GM18519 (cell line): ENCODE measurements around the gene RGS3.

Experiments
- ATAC-seq: cut with Tn5 transposase; IDR thresholded peaks from one replicate; pipeline ENCODE4 v1.9.1; 2021; ENCODE audit warnings: mild to moderate bottlenecking, moderate library complexity; ENCODE audit not compliant: unreplicated experiment, low FRiP score

Gene RGS3

DNA sequence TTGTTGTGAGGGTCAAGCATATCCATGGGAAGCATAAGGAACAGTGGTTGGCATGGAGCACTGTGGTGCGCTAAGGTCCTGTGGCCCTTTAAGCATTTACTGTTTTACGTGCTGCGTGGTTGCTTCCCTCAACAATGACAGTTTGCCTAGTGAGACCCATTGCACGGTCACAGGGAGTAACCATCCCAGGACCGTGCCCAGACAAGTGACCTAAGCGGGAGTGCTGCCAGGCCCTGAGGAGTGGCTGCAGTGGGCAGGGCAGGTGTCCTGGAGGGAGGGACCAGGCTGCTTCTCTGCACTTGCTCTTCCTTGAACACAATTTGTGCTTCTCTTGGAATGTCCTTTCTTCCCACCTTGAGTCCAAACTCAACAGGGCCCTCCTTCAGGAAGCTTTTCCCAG is 64.6 kb downstream of the RGS3 start:
- no peak for ATAC-seq

DNA sequence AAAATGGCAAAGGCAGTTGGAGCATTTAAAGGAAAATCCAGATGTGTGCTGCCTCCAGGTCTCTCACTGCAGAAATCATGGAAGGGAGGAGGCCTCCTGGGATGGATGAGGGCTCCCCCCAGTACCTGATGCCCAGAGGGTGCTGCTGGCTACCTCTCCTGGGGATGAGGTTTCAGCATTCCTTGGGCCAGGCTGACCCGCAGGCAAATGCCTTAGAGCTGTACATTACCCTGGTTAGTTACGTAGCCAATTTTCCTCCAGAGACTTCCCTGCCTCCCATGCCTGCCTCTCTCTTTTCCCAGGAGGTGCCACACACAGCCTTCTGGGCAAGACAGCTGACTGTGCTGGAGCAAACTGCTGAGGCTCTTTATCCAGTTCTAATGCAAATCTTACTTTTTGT is 65.3 kb downstream of the RGS3 start:
- ATAC-seq = no peak

DNA sequence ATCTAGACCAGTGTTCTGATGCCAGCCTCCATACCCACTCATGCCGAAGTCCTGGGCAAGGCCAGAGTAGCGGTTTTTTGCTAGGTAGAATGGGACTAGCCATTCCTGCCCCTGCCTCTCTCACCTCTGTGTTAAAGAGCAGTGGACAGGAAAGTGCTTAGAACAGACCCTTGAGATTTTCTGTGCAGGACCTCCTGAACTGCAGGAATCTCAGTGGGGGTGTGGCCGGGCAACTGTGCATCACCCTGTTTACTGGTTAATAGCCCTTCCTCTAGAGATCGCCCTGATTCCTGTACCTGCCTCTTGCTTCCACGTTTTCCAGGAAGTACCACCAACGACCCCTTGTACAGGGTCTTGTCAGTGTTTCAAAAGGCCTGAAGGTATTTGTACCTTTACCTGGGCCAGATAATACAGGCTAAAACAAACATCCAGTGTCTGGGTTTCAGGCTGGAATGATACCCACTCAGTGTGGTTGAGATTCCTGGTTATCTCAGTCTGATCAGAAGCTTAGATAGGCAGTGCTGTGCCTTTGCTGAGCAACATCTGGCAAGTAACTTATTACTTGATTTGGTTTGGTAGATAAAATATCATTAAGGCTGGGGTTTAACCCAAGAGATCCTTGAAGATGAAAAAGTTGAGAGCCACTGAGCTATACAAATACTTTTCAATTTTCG is 65.9 kb downstream of the RGS3 start:
- no peak for ATAC-seq

DNA sequence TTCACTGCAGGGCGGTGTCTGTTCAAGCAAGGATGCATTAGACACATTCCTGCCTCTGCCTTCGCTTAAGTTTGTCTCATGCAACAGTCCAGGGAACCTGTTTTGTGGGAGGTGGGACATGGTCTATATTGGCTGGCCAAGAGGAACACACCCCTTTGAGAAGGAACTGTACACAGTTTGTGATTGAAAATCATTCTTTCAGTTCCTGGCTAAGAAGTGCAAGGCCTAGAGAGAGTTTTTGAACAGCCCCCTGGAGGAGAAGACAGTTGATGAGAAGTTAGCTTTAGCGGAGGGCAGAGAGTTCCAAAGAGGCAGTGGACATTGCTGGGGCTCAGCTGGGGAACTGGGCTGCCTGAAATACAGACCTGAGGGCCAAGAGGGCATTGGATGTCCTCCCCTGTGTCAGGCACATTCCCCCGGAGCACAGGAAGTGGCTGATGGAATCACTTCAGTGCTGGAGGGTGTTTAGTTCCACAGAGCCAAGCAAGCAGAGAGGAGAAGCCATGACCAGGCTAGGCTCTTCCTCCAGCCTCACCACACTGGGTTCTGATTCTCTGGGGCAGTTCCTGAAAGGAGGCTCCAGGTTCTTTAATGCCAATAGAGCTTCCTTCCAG is 66.6 kb downstream of the RGS3 start:
- no peak for ATAC-seq

DNA sequence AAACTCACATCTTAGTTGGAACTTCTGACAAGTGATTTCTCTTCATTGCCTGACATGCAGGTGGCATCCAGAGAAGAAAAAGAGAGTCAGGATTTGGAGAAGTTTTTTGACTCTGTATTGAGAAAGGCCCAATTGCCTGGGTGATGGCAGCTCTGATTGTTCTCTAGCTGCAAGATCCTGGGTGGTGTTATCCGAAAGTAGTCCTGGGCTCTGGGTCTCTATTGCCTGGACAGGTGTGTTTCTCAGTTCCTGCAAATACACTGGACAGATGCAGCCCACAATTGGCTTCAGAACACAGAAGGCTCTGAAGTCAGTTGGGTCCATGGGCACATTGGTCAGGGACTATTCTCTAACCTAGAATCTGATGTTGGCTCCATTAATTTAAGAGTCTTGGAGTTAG is 67.4 kb downstream of the RGS3 start:
- ATAC-seq = no peak

DNA sequence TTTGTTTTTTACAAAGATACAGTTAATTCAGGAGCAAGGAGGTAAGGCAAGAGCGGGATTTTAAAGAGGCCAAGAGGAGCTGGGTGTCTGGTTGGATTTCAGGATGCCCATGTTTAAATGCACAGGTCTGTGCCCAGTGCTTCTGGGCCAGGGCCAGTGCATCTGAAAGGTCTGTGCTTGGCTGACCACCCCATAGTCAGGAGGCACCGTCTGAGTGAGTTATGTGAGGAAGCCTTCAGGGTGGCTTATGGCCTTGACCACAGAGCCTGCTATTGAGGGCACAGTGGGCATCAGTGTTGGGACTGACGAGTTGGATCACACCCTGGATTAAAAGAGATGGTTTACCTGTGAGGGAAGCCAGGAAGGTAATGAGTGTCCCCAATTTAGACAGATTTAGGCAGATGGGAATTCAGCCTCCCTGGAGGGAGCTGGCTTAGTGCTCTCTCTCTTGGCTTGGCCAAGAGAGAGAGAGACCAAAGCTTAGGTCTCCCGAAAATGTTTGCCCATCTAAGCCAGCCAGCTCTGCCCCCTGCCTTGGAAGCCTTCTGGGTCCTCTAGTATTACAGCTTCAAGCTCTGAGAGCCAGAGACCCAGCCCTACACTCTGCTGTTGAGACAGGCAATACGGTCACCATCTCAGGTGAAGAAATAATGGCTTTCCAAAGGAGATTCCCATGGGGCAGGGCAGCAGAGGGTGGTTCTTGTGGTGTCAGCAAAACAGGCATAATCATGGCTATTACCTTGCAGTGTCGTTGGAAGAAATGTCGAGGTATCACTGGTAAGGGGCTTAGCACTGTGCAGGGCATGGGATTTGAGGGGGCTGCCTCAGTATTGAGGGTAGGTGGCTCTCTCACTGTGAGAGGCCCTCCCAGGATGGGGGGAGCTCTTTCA is 68.6 kb downstream of the RGS3 start:
- no peak for ATAC-seq

DNA sequence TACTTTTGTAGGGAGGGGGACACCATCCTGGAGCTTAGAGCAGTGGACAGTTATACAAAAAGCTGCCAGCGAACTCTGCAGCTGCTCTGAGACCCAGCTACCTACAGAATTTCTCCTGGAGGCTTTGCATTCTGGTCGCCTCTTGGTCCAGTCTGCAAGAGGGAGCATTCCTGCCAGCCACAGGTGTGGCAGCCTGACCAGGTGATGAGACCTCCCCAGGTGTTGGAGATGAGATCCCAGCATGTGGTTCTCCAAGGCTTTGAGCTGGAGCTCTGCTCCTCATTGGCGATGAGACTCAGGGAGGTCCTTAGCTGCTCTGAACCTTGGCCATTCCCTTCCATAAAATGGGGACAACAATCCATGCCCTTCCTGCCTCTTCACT is 69.3 kb downstream of the RGS3 start:
- no peak for ATAC-seq

DNA sequence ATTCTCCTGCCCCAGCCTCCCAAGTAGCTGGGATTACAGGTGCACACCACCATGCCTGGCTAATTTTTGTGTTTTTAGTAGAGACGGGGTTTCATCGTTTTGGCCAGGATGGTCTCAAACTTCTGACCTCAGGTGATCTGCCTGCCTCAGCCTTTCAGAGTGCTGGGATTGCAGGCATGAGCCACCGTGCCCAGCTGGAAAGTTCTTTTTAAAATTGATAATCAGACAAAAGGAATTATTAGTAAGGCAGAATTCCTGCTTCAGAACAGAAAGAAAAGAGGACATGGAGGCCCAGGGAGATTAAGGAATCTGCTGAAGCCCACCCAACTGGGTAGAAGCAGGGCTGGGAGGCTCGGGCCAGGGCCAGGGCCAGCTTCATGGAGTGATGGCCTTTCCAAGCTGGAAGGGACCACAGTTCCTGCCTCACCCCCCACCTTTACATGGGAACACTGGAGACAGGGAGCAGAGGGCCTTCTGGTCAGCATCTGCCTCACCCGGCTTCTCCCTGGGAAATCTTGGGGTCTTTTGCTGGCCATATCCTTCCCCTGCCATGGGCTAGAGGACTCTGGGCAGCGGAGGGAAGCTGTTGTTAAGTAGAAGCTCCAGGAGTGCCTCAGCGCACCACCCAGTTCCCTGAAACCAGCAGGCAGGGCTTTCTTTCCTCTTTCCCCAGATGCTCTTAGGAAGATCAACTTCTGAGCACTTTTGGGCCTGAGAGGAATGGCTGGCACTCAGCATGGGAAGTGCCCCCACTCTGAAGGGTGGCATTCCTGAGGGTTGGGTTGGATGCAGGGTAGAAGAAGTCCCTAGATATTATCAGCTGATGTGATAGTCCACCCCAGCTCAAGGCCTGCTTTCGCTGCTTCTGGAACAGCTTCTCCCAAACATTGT is 70.1 kb downstream of the RGS3 start:
- no peak for ATAC-seq

DNA sequence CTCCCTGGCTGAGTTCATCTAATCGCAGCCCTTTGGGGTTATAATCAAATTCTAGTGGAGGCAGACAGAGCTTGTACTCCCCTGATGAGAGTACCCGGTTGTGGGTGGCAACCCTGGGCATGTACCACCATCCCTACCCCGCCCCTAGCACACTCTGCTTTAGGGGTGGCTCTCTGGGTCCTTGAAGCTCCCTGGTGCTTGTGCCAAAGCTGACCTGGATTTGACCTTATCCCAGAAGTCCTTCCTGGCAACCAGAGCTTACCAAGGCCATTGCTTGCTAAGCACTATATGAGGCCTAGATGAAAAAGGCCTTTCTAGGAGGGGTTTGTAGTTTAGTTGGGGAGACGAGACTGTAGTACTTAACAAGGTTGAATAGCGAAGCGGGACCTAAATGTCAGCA is 72.2 kb downstream of the RGS3 start:
- no peak for ATAC-seq

DNA sequence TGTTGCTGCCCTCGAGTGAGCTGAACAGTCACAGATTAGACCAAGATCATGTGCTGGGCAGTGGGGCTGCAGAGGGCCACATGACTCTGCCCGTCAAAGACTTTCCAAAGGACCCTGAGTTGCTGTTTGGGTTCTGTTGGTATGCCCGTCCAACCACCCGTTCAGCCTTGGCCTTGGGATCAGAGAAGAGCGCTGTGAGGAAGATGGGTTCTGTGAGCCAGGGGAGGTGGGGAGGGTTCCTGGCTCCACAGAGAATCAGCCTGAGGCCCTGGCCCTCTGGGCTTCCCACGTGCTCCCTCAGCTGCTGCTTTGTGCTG is 72.6 kb downstream of the RGS3 start:
- ATAC-seq = no peak

DNA sequence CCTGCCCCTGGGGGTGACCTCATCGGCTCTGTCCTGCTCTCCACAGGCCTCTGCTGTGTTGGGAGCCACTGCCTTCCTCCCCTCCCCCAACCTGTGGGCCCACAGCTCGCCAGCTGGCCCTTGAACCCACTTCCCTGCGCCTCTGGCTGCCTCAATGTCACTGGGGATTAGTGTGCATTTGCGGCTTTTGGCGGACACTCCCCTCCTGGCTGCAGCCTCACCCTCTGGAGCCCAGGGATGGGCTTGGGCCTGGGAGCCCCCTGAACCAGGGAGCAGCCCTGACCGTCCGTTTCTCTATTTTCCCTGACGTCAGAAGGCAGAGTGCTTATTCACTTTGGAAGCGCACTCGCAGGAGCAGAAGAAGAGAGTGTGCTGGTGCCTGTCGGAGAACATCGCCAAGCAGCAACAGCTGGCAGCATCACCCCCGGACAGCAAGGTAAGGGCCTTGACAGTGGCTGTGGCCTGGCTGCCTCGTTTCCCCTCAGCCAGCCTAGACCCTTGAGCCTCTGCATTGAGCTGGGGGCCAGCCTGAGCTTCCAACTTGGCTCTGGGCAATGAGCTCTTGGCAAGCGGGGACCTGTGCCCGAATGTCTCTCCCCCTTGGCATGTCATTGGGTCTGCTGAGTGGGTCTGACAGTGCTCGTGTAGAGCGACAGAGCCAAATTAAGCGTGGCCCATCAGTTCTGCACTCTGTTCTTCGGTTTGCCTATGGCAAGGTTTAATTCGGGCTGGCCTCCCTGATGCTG is 73.1 kb downstream of the RGS3 start:
- ATAC-seq = no peak

DNA sequence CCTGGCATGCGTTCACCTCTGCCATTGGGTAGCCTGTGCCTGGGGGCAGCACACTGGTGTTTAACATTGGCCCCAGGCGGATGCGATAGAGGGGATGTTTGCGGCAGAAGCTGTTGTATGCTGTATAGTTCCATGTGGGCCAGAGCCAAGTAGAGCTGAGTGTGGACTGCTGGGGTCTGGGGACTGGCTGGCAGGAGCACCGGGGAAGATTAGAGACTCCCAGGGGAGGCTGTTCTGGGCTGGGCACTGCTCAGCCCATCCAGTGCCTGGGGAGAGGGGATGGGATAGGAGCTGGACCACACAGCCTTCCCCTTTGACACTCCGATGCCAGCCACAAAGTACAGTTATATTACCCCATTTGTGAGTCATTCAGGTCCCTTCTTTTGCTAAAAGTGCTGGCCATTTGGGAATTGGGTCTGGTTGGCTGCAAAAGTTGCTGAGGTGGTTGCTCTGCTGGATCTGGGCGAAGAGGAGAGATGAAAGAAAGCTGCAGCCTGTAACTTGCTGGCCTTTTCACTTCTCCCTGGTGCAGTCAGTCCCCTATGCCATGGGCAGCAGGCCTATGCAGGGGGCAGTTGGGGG is 73.8 kb downstream of the RGS3 start:
- no peak for ATAC-seq

DNA sequence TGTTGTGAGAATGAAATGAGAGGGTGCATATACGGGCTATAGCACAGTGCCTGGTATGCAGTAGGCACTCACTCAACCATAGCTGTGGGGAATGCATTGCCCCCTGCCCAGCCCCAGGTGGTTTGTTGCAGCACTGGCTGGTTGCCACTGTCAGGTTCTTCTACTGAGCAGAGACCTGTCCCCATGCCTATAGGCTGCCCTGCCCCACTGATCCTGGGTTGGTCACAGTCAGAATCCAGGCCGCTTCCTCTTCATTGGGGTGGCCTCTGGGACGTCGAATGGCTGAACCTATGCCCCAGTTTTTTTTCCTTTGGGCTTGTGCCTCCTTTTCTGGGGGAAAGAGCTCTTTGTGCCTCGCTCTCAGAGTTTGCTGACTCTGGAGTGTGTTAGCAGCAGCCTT is 74.6 kb downstream of the RGS3 start:
- no peak for ATAC-seq

DNA sequence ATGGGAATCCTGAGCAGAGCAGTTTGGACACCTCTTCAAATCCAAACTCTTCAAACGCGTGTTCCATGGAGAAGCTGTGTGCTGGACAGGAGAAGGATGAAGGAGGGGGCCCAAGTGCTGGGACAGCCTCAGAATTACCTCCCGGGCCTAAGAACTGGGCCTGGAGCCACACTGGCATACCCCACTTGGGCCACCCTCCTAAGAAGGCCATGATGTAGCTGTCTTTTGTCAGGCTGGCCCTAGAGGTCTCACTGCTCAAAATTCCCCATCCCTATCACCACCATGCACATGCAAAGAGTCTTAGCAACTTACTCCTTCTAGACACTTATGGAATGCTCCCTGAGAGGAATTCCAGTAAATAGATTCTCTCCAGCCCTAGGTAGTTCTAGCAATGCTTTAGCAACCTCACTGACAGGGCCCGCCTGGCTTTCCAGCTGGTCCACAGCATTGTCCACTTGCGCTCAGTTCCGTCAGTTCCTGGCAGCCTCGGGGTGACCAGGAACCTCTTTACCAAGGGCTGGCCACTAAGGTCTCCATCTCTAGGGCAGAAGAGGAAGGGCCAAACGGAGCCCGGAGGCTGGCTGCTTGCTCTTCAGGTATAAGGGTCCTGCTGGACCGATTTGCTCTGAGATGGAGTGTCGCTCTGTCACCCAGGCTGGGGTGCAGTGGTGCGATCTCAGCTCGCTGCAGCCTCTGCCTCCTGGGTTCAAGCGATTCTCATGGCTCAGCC is 75.3 kb downstream of the RGS3 start:
- ATAC-seq = no peak

DNA sequence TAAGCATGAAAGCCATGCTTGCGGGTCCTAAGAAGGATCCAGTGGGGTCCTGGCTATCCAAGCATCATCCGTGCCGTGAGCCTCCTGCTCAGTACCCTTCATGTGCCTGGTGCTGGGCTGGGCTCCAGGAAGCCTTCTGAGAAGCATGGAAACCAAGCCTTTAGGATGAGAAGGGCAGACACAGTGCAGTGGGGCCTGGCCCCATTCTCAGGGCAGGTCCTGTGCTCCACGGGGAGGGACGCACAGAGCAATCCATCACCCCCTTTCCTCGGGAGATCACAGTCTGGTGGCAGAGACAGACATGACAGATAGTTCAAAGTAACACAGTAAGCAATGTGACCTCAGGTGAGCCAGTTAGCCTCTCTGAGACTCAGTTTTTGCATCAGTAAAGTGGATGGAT is 76.9 kb downstream of the RGS3 start:
- ATAC-seq = no peak

DNA sequence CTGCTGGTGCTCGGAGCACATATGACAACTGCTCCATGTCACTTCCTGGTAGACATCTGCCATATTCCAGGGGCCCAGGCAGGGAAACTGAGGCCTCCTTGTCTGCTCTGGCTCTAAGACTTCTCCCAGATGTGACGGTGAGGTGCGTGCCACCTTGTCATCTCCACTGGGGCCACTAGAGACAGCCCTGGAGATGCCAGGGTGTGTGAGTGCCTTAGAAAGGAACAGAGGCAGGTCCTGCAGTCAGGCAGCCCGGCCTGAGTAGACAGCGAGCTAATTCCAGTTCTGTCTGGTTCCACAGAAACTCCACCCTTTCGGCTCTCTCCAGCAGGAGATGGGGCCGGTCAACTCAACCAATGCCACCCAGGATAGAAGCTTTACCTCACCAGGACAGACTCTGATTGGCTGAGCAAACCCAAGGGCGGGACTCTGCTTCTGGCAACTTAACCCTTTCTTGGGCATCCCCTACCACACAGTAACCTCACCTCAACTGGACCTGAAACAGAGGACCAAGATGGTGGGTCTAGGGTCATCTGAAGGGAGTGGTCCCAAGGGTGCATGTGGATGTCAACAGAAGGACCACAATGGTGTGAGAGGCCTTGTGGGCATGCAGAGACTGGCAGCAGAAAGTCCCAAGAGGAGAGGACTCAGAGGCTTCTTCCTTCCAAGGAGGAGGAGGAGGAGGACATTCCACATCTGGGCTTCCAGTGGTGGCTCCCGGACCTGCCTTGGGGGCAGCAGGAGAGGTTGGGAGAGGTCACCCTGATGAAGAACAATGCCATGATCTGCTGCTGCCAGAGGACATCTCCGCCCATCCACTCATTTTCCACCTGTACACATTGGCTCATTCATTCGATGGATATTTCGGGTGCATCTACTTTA is 77.7 kb downstream of the RGS3 start:
- ATAC-seq = no peak

DNA sequence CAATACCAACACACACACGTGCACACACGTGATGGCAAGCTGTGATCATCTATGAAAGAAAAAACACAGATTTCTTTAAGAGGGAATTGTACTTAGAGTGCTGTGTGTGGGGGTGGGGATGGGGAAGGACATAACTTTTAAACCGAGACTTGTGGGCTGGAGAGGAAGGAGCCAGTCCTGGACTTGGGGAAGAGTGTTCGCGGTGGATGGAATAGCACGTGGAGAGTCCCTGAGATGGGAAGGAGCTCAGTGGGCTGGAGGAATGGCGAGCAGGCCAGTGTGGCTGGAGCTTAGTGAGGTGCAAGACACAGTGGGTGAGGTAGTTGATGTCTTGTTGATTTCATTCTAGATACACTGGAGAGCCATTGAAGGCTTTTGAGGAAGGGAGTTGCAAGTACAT is 78.5 kb downstream of the RGS3 start:
- no peak for ATAC-seq

DNA sequence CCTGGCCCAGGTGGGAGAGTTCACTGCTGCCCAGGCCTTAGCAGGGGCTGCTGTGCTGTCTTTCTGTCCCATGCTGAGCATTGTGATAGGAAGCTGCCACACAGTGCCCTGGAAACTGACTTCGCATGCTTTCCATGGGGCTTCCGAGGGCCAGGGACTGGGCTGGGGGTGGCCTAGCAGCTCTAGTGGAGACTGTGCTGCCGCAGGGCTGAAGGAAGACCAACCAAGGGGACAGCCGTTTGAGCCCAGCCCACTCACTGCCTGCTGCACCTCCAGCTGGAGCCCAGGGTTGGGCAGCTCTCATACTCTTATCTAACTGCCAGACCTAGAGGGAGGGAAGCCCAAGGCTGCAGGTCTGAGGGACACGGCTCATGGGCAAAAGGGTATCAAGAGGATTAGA is 79.2 kb downstream of the RGS3 start:
- ATAC-seq = no peak
